Measurements from ENCODE around the gene GCNT3.

The GCNT3 gene

GRCh38 chr15:59594991-59595390, 16.6 kb upstream of the GCNT3 start:
- Histone ChIP-seq H3K4me2 (no peak overlapping the region), H3K4me1 (ENCODE audit: low read depth, poor library complexity, severe bottlenecking) (no peaks in the 10 kb centered on the region), H3K27me3 (ENCODE audit: insufficient read depth, low read depth) (no peaks in the 10 kb centered on the region), H4K20me1 (ENCODE audit: insufficient read depth) (no peaks in the 10 kb centered on the region), H3K27ac (no peak overlapping the region), H3K36me3 (ENCODE audit: insufficient read depth) (no peaks in the 10 kb centered on the region), H3K4me3 (IDR thresholded peaks at IDR 0.05; ENCODE audit: insufficient read depth, low read depth, low read length) (no peak overlapping the region), H2AFZ (ENCODE audit: low read depth) (no peak overlapping the region), H3K79me2 (ENCODE audit: insufficient read depth, low read depth) (no peaks in the 10 kb centered on the region), H3K9ac (no peak overlapping the region)
- no peak for TF ChIP-seq CTCF (conservative IDR thresholded peaks at IDR 0.05; ENCODE audit: low read depth, low read length)

GRCh38 chr15:59595434-59595915, 16.1 kb upstream of the GCNT3 start:
- H3K79me2 ChIP-seq (ENCODE audit: insufficient read depth, low read depth): no peaks in the 10 kb centered on the region
- H3K4me3 ChIP-seq (IDR thresholded peaks at IDR 0.05; ENCODE audit: insufficient read depth, low read depth, low read length): no peak overlapping the region
- H3K36me3 ChIP-seq (ENCODE audit: insufficient read depth): no peaks in the 10 kb centered on the region
- no peaks in the 10 kb centered on the region for H3K27me3 ChIP-seq (ENCODE audit: insufficient read depth, low read depth)
- no peak overlapping the region for H3K4me2 ChIP-seq
- no peak overlapping the region for H3K27ac ChIP-seq
- no peak overlapping the region for H3K9ac ChIP-seq
- H3K4me1 ChIP-seq (ENCODE audit: low read depth, poor library complexity, severe bottlenecking): no peaks in the 10 kb centered on the region
- TF ChIP-seq CTCF (conservative IDR thresholded peaks at IDR 0.05; ENCODE audit: low read depth, low read length): no peak
- no peak overlapping the region for H2AFZ ChIP-seq (ENCODE audit: low read depth)
- H4K20me1 ChIP-seq (ENCODE audit: insufficient read depth): no peaks in the 10 kb centered on the region

GRCh38 chr15:59596640-59597039, 14.9 kb upstream of the GCNT3 start:
- H3K4me2 ChIP-seq: no peak overlapping the region

GRCh38 chr15:59598461-59598860, 13.1 kb upstream of the GCNT3 start:
- H3K27me3 ChIP-seq (ENCODE audit: insufficient read depth, low read depth): no peaks in the 10 kb centered on the region
- no peak for TF ChIP-seq CTCF (conservative IDR thresholded peaks at IDR 0.05; ENCODE audit: low read depth, low read length)

More at GRCh38 chr15:59596640-59597039, 14.9 kb upstream of the GCNT3 start:
- no peaks in the 10 kb centered on the region for H3K36me3 ChIP-seq (ENCODE audit: insufficient read depth)
- H3K4me1 ChIP-seq (ENCODE audit: low read depth, poor library complexity, severe bottlenecking): no peaks in the 10 kb centered on the region
- no peak overlapping the region for H2AFZ ChIP-seq (ENCODE audit: low read depth)
- H3K79me2 ChIP-seq (ENCODE audit: insufficient read depth, low read depth): no peaks in the 10 kb centered on the region
- no peaks in the 10 kb centered on the region for H4K20me1 ChIP-seq (ENCODE audit: insufficient read depth)
- no peak overlapping the region for H3K27ac ChIP-seq
- no peak overlapping the region for H3K4me3 ChIP-seq (IDR thresholded peaks at IDR 0.05; ENCODE audit: insufficient read depth, low read depth, low read length)
- no peaks in the 10 kb centered on the region for H3K27me3 ChIP-seq (ENCODE audit: insufficient read depth, low read depth)
- TF ChIP-seq CTCF (conservative IDR thresholded peaks at IDR 0.05; ENCODE audit: low read depth, low read length): no peak
- no peak overlapping the region for H3K9ac ChIP-seq

More at GRCh38 chr15:59598461-59598860, 13.1 kb upstream of the GCNT3 start:
- Histone ChIP-seq H3K36me3 (ENCODE audit: insufficient read depth) (no peaks in the 10 kb centered on the region), H2AFZ (ENCODE audit: low read depth) (no peak overlapping the region), H3K4me1 (ENCODE audit: low read depth, poor library complexity, severe bottlenecking) (no peaks in the 10 kb centered on the region), H3K9ac (no peak overlapping the region), H4K20me1 (ENCODE audit: insufficient read depth) (no peaks in the 10 kb centered on the region), H3K4me3 (IDR thresholded peaks at IDR 0.05; ENCODE audit: insufficient read depth, low read depth, low read length) (no peak overlapping the region), H3K27ac (no peak overlapping the region), H3K79me2 (ENCODE audit: insufficient read depth, low read depth) (no peaks in the 10 kb centered on the region), H3K4me2 (no peak overlapping the region)
